ENCODE results near the gene RAP1A.

Gene RAP1A

DNA sequence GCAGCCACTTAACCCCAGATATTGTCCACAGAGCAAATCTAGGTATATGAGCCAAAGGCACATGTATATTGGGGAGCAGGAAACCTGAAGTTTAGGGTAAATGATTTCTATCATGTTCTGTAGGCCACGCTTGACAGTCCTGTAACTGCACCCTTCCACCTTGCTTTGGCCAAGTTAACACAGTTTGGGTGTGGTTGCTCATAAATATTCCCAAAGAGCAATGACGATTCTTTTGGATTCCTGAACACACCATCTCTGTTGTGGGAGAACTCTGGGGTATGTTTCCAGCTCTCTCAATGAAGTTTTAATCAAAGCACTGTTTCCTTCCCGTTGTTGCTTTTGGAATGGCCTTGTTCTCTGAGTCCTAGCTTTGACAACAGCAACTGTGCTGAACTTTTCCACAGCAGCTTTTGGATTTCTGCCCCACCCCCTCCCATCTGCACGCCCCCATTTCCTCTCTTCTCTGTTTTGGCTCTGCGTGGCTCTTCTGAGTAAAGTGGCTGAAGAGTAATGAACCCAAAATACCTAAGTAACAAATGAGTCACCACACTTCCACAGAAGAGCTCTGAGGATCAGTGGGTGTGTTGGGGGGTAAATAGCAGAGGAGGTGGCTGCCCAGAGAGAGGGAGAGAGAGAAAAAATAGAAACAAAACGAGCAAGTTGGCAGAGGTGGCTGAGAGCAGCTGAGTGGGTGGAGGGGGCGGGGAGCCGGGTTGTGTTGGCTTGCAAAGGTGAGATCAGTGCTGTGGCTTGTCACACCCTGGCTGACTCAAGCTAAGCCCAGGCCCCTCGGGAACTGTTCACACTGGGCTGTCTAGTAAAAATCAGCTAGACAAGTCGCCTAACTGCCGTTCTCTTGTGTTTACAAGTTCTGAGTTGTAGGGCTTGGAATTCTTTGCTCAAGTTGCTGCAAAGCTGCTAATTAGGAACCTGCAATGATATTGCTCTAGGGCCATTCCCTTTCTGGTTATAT, 26.9 kb upstream of the RAP1A start:
- TF ChIP-seq EP300 (IDR thresholded peaks at IDR 0.05; ENCODE audit: borderline replicate concordance) = peak; percentile 32; the same call in 1 of the 2 replicates
- TF ChIP-seq ZBTB7A (IDR thresholded peaks at IDR 0.05; ENCODE audit: low read depth) = no peak
- TF ChIP-seq TEAD4 (IDR thresholded peaks at IDR 0.05) = peak; percentile 30; the same call in 1 of the 2 replicates
- TF ChIP-seq TCF12 (IDR thresholded peaks at IDR 0.05; ENCODE audit: low read depth) = peak; percentile 36; the same call in 1 of the 2 replicates
- no peak for TF ChIP-seq FOXM1 (IDR thresholded peaks at IDR 0.05; ENCODE audit: borderline replicate concordance, low read depth)
- no peak for TF ChIP-seq TAF1 (IDR thresholded peaks at IDR 0.05; ENCODE audit: low read depth)
- TF ChIP-seq, protein P1, sequence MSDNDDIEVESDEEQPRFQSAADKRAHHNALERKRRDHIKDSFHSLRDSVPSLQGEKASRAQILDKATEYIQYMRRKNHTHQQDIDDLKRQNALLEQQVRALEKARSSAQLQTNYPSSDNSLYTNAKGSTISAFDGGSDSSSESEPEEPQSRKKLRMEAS (IDR thresholded peaks at IDR 0.05) = 0 out of 2 replicates have a peak, but pooled peaks have one; percentile 18
- peak; percentile 93 for TF ChIP-seq EGR1 (IDR thresholded peaks at IDR 0.05)
- TF ChIP-seq NFIC (IDR thresholded peaks at IDR 0.05) = peak; percentile 81

GRCh38 chr1:111593403-111594305, 25.9 kb upstream of the RAP1A start:
- TF ChIP-seq TEAD4 (IDR thresholded peaks at IDR 0.05) = no peak
- TF ChIP-seq ZBTB7A (IDR thresholded peaks at IDR 0.05; ENCODE audit: low read depth) = no peak
- no peak for TF ChIP-seq EGR1 (IDR thresholded peaks at IDR 0.05)
- TF ChIP-seq FOXM1 (IDR thresholded peaks at IDR 0.05; ENCODE audit: borderline replicate concordance, low read depth) = no peak
- no peak for TF ChIP-seq RAD21 (IDR thresholded peaks at IDR 0.05; ENCODE audit: low read depth)
- TF ChIP-seq, protein P2, sequence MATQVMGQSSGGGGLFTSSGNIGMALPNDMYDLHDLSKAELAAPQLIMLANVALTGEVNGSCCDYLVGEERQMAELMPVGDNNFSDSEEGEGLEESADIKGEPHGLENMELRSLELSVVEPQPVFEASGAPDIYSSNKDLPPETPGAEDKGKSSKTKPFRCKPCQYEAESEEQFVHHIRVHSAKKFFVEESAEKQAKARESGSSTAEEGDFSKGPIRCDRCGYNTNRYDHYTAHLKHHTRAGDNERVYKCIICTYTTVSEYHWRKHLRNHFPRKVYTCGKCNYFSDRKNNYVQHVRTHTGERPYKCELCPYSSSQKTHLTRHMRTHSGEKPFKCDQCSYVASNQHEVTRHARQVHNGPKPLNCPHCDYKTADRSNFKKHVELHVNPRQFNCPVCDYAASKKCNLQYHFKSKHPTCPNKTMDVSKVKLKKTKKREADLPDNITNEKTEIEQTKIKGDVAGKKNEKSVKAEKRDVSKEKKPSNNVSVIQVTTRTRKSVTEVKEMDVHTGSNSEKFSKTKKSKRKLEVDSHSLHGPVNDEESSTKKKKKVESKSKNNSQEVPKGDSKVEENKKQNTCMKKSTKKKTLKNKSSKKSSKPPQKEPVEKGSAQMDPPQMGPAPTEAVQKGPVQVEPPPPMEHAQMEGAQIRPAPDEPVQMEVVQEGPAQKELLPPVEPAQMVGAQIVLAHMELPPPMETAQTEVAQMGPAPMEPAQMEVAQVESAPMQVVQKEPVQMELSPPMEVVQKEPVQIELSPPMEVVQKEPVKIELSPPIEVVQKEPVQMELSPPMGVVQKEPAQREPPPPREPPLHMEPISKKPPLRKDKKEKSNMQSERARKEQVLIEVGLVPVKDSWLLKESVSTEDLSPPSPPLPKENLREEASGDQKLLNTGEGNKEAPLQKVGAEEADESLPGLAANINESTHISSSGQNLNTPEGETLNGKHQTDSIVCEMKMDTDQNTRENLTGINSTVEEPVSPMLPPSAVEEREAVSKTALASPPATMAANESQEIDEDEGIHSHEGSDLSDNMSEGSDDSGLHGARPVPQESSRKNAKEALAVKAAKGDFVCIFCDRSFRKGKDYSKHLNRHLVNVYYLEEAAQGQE (IDR thresholded peaks at IDR 0.05; ENCODE audit: low read depth) = no peak
- TF ChIP-seq, protein P1 (IDR thresholded peaks at IDR 0.05) = no peak
- no peak for TF ChIP-seq TCF12 (IDR thresholded peaks at IDR 0.05; ENCODE audit: low read depth)
- TF ChIP-seq, protein P3, sequence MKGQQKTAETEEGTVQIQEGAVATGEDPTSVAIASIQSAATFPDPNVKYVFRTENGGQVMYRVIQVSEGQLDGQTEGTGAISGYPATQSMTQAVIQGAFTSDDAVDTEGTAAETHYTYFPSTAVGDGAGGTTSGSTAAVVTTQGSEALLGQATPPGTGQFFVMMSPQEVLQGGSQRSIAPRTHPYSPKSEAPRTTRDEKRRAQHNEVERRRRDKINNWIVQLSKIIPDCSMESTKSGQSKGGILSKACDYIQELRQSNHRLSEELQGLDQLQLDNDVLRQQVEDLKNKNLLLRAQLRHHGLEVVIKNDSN (IDR thresholded peaks at IDR 0.05) = no peak
- no peak for TF ChIP-seq NFIC (IDR thresholded peaks at IDR 0.05)
- TF ChIP-seq TAF1 (IDR thresholded peaks at IDR 0.05; ENCODE audit: low read depth) = no peak
- TF ChIP-seq CEBPB (IDR thresholded peaks at IDR 0.05) = no peak
- TF ChIP-seq EP300 (IDR thresholded peaks at IDR 0.05; ENCODE audit: borderline replicate concordance) = no peak
- TF ChIP-seq CREB1 (IDR thresholded peaks at IDR 0.05; ENCODE audit: low read depth) = no peak
- TF ChIP-seq YY1 (IDR thresholded peaks at IDR 0.05; ENCODE audit: low read depth) = no peak

- no peak for TF ChIP-seq FOXM1 (IDR thresholded peaks at IDR 0.05; ENCODE audit: borderline replicate concordance, low read depth)
- no peak for TF ChIP-seq CREB1 (IDR thresholded peaks at IDR 0.05; ENCODE audit: low read depth)
- TF ChIP-seq, protein P3 (IDR thresholded peaks at IDR 0.05) = no peak
- TF ChIP-seq TAF1 (IDR thresholded peaks at IDR 0.05; ENCODE audit: low read depth) = no peak
- TF ChIP-seq TCF12 (IDR thresholded peaks at IDR 0.05; ENCODE audit: low read depth) = no peak
- TF ChIP-seq, protein P2 (IDR thresholded peaks at IDR 0.05; ENCODE audit: low read depth) = no peak
- TF ChIP-seq EGR1 (IDR thresholded peaks at IDR 0.05) = no peak
- TF ChIP-seq TEAD4 (IDR thresholded peaks at IDR 0.05) = no peak
- TF ChIP-seq RAD21 (IDR thresholded peaks at IDR 0.05; ENCODE audit: low read depth) = no peak
- TF ChIP-seq EP300 (IDR thresholded peaks at IDR 0.05; ENCODE audit: borderline replicate concordance) = no peak
- no peak for TF ChIP-seq YY1 (IDR thresholded peaks at IDR 0.05; ENCODE audit: low read depth)
- TF ChIP-seq, protein P1 (IDR thresholded peaks at IDR 0.05) = no peak
- no peak for TF ChIP-seq NFIC (IDR thresholded peaks at IDR 0.05)
- TF ChIP-seq ZBTB7A (IDR thresholded peaks at IDR 0.05; ENCODE audit: low read depth) = no peak
- no peak for TF ChIP-seq CEBPB (IDR thresholded peaks at IDR 0.05)
Observed at GRCh38 chr1:111594306-111594693, 25.3 kb upstream of the RAP1A start.

GRCh38 chr1:111595807-111596206, 23.8 kb upstream of the RAP1A start:
- no peak for TF ChIP-seq NFIC (IDR thresholded peaks at IDR 0.05)
- no peak for TF ChIP-seq TCF12 (IDR thresholded peaks at IDR 0.05; ENCODE audit: low read depth)
- no peak for TF ChIP-seq TEAD4 (IDR thresholded peaks at IDR 0.05)
- no peak for TF ChIP-seq ZBTB7A (IDR thresholded peaks at IDR 0.05; ENCODE audit: low read depth)
- TF ChIP-seq EP300 (IDR thresholded peaks at IDR 0.05; ENCODE audit: borderline replicate concordance) = no peak
- TF ChIP-seq, protein P1 (IDR thresholded peaks at IDR 0.05) = no peak
- TF ChIP-seq CREB1 (IDR thresholded peaks at IDR 0.05; ENCODE audit: low read depth) = no peak
- TF ChIP-seq, protein P2 (IDR thresholded peaks at IDR 0.05; ENCODE audit: low read depth) = no peak
- no peak for TF ChIP-seq EGR1 (IDR thresholded peaks at IDR 0.05)
- no peak for TF ChIP-seq CEBPB (IDR thresholded peaks at IDR 0.05)
- TF ChIP-seq RAD21 (IDR thresholded peaks at IDR 0.05; ENCODE audit: low read depth) = no peak
- TF ChIP-seq, protein P3 (IDR thresholded peaks at IDR 0.05) = no peak
